GM23338 (cell line): ENCODE data around the gene PCSK2. TPM values are rescaled to one million over a fixed set of nuclear protein-coding genes. Genes with fewer than 3 reads are reported as not detected.

Experiments
- ATAC-seq: fragments of 200-7000 bp; cut with Tn5 transposase; 3 replicates; pipeline ENCODE4 v1.9.1; 2020
- DNase-seq: peaks from one replicate; pipeline ENCODE4 v3.0.0-alpha.2; 2015; ENCODE audit warnings: low spot score
- H2AFZ ChIP-seq: fragments of 200-600 bp; sonication (generic); 2 replicates; pipeline ENCODE4 v1.8.0; 2016; ENCODE audit warnings: antibody characterized with exemption, mild to moderate bottlenecking, moderate library complexity
- H3F3A ChIP-seq: fragments of 200-600 bp; sonication (generic); replicated peaks from 2 replicates; pipeline ENCODE4 v1.8.0; 2017; ENCODE audit warnings: antibody characterized with exemption, mixed run types, low read depth
- H3K27ac ChIP-seq: fragments of 200-600 bp; sonication (generic); 2 replicates; pipeline ENCODE4 v1.6.1; 2016; ENCODE audit warnings: low read depth
- H3K27me3 ChIP-seq: fragments of 200-600 bp; sonication (generic); 2 replicates; pipeline ENCODE4 v1.8.0; 2016; ENCODE audit warnings: mild to moderate bottlenecking, mixed run types, moderate library complexity; ENCODE audit not compliant: insufficient read depth
- H3K36me3 ChIP-seq: fragments of 200-600 bp; sonication (generic); 2 replicates; pipeline ENCODE4 v1.8.0; 2016; ENCODE audit warnings: mild to moderate bottlenecking; ENCODE audit not compliant: insufficient read depth
- H3K4me1 ChIP-seq: fragments of 200-600 bp; sonication (generic); 2 replicates; pipeline ENCODE4 v1.8.0; 2016; ENCODE audit warnings: mild to moderate bottlenecking, moderate library complexity; ENCODE audit not compliant: insufficient read depth
- H3K4me2 ChIP-seq: fragments of 200-600 bp; sonication (generic); 2 replicates; pipeline ENCODE4 v1.7.1; 2017; ENCODE audit warnings: mixed run types
- H3K4me3 ChIP-seq: fragments of 200-600 bp; sonication (generic); 2 replicates; pipeline ENCODE4 v1.6.1; 2016; ENCODE audit warnings: mixed run types
- H3K79me2 ChIP-seq: fragments of 200-600 bp; sonication (generic); replicated peaks from 2 replicates; pipeline ENCODE4 v1.8.0; 2017; ENCODE audit warnings: mild to moderate bottlenecking; ENCODE audit not compliant: insufficient read depth
- H3K9me2 ChIP-seq: fragments of 200-600 bp; sonication (generic); 2 replicates; pipeline ENCODE4 v1.8.0; 2017; ENCODE audit not compliant: insufficient read depth
- H4K20me1 ChIP-seq: fragments of 200-600 bp; sonication (generic); replicated peaks from 2 replicates; pipeline ENCODE4 v1.8.0; 2017; ENCODE audit warnings: mild to moderate bottlenecking; ENCODE audit not compliant: insufficient read depth
- H3K27ac Mint-ChIP-seq: 2 replicates; pipeline ENCODE4 v1.8.0; 2020; ENCODE audit warnings: inconsistent platforms, mild to moderate bottlenecking, moderate library complexity, mixed read lengths
- H3K27me3 Mint-ChIP-seq: 3 replicates; pipeline ENCODE4 v1.8.0; 2022; ENCODE audit warnings: low read depth, mild to moderate bottlenecking, moderate library complexity, mixed read lengths, inconsistent platforms; ENCODE audit not compliant: insufficient read depth, poor library complexity
- H3K36me3 Mint-ChIP-seq: 3 replicates; pipeline ENCODE4 v1.8.0; 2021; ENCODE audit warnings: low read depth, mild to moderate bottlenecking, inconsistent platforms, moderate library complexity, mixed read lengths
- H3K4me1 Mint-ChIP-seq: 3 replicates; pipeline ENCODE4 v1.8.0; 2020; ENCODE audit warnings: mild to moderate bottlenecking, inconsistent platforms, mixed read lengths
- H3K4me3 Mint-ChIP-seq: 3 replicates; pipeline ENCODE4 v1.8.0; 2021; ENCODE audit warnings: moderate library complexity, mild to moderate bottlenecking, inconsistent platforms, mixed read lengths
- H3K9me3 Mint-ChIP-seq: 3 replicates; pipeline ENCODE4 v1.8.0; 2020; ENCODE audit warnings: moderate library complexity, mild to moderate bottlenecking, inconsistent platforms, mixed read lengths
- EZH2phosphoT487 ChIP-seq: fragments of 200-600 bp; sonication (generic); IDR thresholded peaks from one replicate; pipeline ENCODE4 v1.8.1; 2018; ENCODE audit warnings: antibody characterized with exemption; ENCODE audit not compliant: unreplicated experiment
- NANOG ChIP-seq: IDR thresholded peaks from 2 replicates; pipeline ENCODE4 v1.6.1; 2016; ENCODE audit warnings: antibody characterized with exemption, borderline replicate concordance
- POLR2AphosphoS5 ChIP-seq: IDR thresholded peaks from 2 replicates; pipeline ENCODE4 v1.6.1; 2016; ENCODE audit warnings: antibody characterized with exemption, low read depth
- ZNF114 ChIP-seq: fragments of 250-450 bp; sonication (Bioruptor Pico); IDR thresholded peaks from 2 replicates; pipeline ENCODE4 v1.5.0; 2020; ENCODE audit warnings: mild to moderate bottlenecking, moderate library complexity
- ZNF331 ChIP-seq: fragments of 250-450 bp; sonication (Bioruptor Pico); IDR thresholded peaks from 2 replicates; pipeline ENCODE4 v1.5.0; 2020; ENCODE audit warnings: low read depth, mild to moderate bottlenecking, moderate library complexity
- polyA plus RNA-seq: library from polyadenylated mRNA; unstranded; fragments of >200 nt; fragmentation: Nextera tagmentation; extraction: Ambion mirVana; gene quantifications from 2 replicates; pipeline ENCODE4 v1.2.1, GENCODE V29; 2016
- total RNA-seq: library from RNA; depleted of rRNA; stranded (reverse); fragments of >200 nt; shearing (Covaris generic); gene quantifications from 2 replicates; pipeline ENCODE4 v1.2.3, GENCODE V29; 2014
- TF ChIP-seq, protein P1 (sequence below): fragments of 250-450 bp; sonication (Bioruptor Pico); IDR thresholded peaks from 2 replicates; pipeline ENCODE4 v1.5.0; 2020; ENCODE audit warnings: mild to moderate bottlenecking, moderate library complexity
- TF ChIP-seq, protein P2 (sequence below): IDR thresholded peaks from 2 replicates; pipeline ENCODE4 v1.6.1; 2016; ENCODE audit warnings: antibody characterized with exemption
- TF ChIP-seq, protein P3 (sequence below), 2 experiments: fragments of 200-600 bp in 1 of 2; sonication (generic) in 1 of 2; conservative IDR thresholded peaks; 2 replicates each; pipeline versions ENCODE4 v1.5.1 to v1.6.1; 2016 to 2017; ENCODE audit warnings: antibody characterized with exemption in 2 of 2, low read depth in 2 of 2, mild to moderate bottlenecking in 2 of 2, moderate library complexity in 1 of 2

The PCSK2 gene
- total and polyA plus RNA-seq, 2 experiments from 2014 or later = 0.37 to 1.1 TPM

DNA sequence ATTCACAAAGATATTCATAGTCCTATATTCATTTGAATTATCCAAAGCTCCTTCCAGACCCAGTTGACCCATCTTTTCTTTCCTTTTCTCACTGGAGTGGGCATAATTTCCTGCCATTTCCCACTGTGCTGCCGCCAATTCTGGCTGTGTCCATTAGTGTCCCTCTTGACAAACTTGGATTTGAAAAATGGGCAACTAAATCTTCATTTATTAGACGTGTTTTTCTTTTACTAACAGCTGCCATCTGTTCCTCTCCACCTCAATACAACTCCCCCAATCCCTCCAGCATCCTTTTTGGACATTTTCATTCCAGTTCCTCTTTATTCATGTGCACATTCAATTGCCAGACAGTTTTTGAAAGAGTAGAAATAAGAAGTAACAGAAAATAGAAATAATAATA lies 90.5 kb downstream of the PCSK2 start (continued):
- TF ChIP-seq, protein P1, sequence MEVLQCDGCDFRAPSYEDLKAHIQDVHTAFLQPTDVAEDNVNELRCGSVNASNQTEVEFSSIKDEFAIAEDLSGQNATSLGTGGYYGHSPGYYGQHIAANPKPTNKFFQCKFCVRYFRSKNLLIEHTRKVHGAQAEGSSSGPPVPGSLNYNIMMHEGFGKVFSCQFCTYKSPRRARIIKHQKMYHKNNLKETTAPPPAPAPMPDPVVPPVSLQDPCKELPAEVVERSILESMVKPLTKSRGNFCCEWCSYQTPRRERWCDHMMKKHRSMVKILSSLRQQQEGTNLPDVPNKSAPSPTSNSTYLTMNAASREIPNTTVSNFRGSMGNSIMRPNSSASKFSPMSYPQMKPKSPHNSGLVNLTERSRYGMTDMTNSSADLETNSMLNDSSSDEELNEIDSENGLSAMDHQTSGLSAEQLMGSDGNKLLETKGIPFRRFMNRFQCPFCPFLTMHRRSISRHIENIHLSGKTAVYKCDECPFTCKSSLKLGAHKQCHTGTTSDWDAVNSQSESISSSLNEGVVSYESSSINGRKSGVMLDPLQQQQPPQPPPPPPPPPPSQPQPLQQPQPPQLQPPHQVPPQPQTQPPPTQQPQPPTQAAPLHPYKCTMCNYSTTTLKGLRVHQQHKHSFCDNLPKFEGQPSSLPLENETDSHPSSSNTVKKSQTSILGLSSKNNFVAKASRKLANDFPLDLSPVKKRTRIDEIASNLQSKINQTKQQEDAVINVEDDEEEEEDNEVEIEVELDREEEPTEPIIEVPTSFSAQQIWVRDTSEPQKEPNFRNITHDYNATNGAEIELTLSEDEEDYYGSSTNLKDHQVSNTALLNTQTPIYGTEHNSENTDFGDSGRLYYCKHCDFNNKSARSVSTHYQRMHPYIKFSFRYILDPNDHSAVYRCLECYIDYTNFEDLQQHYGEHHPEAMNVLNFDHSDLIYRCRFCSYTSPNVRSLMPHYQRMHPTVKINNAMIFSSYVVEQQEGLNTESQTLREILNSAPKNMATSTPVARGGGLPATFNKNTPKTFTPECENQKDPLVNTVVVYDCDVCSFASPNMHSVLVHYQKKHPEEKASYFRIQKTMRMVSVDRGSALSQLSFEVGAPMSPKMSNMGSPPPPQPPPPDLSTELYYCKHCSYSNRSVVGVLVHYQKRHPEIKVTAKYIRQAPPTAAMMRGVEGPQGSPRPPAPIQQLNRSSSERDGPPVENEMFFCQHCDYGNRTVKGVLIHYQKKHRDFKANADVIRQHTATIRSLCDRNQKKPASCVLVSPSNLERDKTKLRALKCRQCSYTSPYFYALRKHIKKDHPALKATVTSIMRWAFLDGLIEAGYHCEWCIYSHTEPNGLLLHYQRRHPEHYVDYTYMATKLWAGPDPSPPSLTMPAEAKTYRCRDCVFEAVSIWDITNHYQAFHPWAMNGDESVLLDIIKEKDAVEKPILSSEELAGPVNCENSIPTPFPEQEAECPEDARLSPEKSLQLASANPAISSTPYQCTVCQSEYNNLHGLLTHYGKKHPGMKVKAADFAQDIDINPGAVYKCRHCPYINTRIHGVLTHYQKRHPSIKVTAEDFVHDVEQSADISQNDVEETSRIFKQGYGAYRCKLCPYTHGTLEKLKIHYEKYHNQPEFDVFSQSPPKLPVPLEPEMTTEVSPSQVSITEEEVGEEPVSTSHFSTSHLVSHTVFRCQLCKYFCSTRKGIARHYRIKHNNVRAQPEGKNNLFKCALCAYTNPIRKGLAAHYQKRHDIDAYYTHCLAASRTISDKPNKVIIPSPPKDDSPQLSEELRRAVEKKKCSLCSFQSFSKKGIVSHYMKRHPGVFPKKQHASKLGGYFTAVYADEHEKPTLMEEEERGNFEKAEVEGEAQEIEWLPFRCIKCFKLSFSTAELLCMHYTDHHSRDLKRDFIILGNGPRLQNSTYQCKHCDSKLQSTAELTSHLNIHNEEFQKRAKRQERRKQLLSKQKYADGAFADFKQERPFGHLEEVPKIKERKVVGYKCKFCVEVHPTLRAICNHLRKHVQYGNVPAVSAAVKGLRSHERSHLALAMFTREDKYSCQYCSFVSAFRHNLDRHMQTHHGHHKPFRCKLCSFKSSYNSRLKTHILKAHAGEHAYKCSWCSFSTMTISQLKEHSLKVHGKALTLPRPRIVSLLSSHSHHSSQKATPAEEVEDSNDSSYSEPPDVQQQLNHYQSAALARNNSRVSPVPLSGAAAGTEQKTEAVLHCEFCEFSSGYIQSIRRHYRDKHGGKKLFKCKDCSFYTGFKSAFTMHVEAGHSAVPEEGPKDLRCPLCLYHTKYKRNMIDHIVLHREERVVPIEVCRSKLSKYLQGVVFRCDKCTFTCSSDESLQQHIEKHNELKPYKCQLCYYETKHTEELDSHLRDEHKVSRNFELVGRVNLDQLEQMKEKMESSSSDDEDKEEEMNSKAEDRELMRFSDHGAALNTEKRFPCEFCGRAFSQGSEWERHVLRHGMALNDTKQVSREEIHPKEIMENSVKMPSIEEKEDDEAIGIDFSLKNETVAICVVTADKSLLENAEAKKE = no peak
- TF ChIP-seq NANOG (no peak), ZNF331 (no peak), EZH2phosphoT487 (no peak)
- TF ChIP-seq, protein P2, sequence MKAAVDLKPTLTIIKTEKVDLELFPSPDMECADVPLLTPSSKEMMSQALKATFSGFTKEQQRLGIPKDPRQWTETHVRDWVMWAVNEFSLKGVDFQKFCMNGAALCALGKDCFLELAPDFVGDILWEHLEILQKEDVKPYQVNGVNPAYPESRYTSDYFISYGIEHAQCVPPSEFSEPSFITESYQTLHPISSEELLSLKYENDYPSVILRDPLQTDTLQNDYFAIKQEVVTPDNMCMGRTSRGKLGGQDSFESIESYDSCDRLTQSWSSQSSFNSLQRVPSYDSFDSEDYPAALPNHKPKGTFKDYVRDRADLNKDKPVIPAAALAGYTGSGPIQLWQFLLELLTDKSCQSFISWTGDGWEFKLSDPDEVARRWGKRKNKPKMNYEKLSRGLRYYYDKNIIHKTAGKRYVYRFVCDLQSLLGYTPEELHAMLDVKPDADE = no peak
- TF ChIP-seq, protein P3, sequence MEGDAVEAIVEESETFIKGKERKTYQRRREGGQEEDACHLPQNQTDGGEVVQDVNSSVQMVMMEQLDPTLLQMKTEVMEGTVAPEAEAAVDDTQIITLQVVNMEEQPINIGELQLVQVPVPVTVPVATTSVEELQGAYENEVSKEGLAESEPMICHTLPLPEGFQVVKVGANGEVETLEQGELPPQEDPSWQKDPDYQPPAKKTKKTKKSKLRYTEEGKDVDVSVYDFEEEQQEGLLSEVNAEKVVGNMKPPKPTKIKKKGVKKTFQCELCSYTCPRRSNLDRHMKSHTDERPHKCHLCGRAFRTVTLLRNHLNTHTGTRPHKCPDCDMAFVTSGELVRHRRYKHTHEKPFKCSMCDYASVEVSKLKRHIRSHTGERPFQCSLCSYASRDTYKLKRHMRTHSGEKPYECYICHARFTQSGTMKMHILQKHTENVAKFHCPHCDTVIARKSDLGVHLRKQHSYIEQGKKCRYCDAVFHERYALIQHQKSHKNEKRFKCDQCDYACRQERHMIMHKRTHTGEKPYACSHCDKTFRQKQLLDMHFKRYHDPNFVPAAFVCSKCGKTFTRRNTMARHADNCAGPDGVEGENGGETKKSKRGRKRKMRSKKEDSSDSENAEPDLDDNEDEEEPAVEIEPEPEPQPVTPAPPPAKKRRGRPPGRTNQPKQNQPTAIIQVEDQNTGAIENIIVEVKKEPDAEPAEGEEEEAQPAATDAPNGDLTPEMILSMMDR (conservative IDR thresholded peaks at IDR 0.05; ENCODE audit: low read depth in 2 of 2) = no peak

DNA sequence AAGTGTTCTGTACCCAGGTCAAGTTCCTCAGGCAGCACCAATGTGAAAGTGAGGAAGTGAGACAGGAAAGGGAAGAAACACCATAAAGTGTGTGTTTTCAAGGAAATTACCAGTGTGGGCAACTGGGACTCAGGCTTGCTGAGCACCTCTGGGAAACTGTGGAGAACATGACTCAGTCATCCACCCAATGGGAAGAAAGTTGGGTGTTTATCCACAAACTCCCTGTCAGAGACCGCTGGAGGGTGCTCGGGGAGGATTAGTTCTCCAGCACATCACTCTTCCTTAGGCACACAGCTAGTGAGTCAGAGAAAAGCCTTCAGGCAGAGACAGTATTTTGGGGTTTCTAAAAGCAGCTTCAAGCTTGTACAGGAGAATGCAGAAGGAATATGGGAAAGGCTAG lies 93.6 kb downstream of the PCSK2 start:
- Histone ChIP-seq H3K9me2 (peaks cover 10% of the 10 kb centered on the region), H3K4me3 (no peak overlapping the region), H3F3A (no peaks in the 10 kb centered on the region), H3K27ac (no peak overlapping the region), H3K4me2 (no peak overlapping the region), H3K36me3 (no peaks in the 10 kb centered on the region), H3K27me3 (no peaks in the 10 kb centered on the region), H2AFZ (no peak overlapping the region), H4K20me1 (no peaks in the 10 kb centered on the region), H3K4me1 (no peaks in the 10 kb centered on the region), H3K79me2 (no peaks in the 10 kb centered on the region)
- DNase-seq = no peak
- Mint-ChIP-seq H3K4me1 (no peaks in the 10 kb centered on the region), H3K4me3 (no peak overlapping the region), H3K9me3 (no peaks in the 10 kb centered on the region), H3K36me3 (no peaks in the 10 kb centered on the region), H3K27me3 (no peaks in the 10 kb centered on the region), H3K27ac (no peak overlapping the region)
- no peak for ATAC-seq
- TF ChIP-seq, protein P1 = no peak
- TF ChIP-seq ZNF114 (CRISPR knock-in tag) (no peak), EZH2phosphoT487 (no peak), POLR2AphosphoS5 (no peak)
